Bronchial epithelial cell (primary cell): ENCODE data around the gene PABPN1L. TPM values are rescaled to one million over a fixed set of nuclear protein-coding genes. Genes with fewer than 3 reads are reported as not detected.
A peak's percentile ranks its signal among the peaks of the same experiment; 100 is the strongest.

Source experiments
- DNase-seq: peaks from one replicate; pipeline ENCODE4 v3.0.0-alpha.2; 2010; ENCODE audit warnings: low read depth
- FAIRE-seq: peaks from 2 replicates; lab custom pipeline; 2011; peaks lifted over from hg19 to GRCh38; lab: Jason Lieb, UNC
- H3K27me3 ChIP-seq: 2 replicates; pipeline ENCODE4 v1.5.1; 2011; ENCODE audit warnings: low read length; ENCODE audit not compliant: control insufficient read depth, insufficient read depth
- H3K36me3 ChIP-seq: 2 replicates; pipeline ENCODE4 v1.5.1; 2011; ENCODE audit warnings: low read length; ENCODE audit not compliant: control insufficient read depth, insufficient read depth
- H3K4me3 ChIP-seq: 2 replicates; pipeline ENCODE4 v1.5.1; 2011; ENCODE audit warnings: mild to moderate bottlenecking, low read depth, low read length, control low read depth
- total RNA-seq: library from RNA; depleted of rRNA; stranded (reverse); fragments of >200 nt; gene quantifications from 2 replicates; pipeline ENCODE4 v1.2.1, GENCODE V29; 2014
- TF ChIP-seq, protein P1 (sequence below): IDR thresholded peaks from 2 replicates; pipeline ENCODE4 v1.5.1; 2011; ENCODE audit warnings: mild to moderate bottlenecking, moderate library complexity, low read length, control low read depth, inconsistent platforms; ENCODE audit not compliant: insufficient read depth, severe bottlenecking

Gene PABPN1L
- total RNA-seq, 1 donor from 2014 or later = not detected

DNA sequence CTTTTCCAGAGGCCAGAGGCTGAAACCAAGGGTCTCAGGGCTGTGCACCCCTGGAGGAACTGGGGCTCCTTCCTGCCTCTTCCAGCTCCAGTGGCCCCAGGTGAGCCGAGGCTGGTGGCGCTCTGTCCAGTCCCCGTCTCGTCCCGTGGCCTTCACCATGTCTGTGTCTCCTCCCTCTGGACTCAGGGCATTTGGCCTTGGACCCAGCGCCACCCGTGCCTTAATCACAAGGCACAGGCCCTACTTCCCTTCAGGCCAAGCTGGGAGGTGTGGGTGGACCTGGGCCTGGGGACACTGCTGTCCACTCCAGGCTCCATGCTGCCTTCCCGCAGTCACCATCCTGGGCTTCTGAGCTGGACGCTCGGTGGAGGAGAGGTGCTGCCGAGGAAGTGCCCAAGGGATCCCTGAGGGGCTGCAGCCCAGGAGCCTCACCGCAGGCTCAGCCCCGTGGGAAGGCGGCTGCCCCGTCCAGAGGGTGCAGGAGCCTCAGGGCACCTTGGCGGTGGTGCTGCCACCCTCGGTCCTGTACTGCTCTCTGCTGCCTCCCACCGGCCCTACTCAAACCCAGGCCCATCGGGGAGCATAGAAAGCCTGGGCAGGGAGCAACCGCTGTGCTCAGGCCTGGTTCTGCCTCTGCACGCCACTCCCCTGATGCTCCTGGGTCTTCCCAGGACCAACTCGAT is 45.2 kb downstream of the PABPN1L start:
- DNase-seq (no peak), FAIRE-seq (no peak)
- Histone ChIP-seq H3K36me3 (peaks cover 12% of the 10 kb centered on the region), H3K27me3 (no peaks in the 10 kb centered on the region), H3K4me3 (no peak overlapping the region)
- TF ChIP-seq, protein P1, sequence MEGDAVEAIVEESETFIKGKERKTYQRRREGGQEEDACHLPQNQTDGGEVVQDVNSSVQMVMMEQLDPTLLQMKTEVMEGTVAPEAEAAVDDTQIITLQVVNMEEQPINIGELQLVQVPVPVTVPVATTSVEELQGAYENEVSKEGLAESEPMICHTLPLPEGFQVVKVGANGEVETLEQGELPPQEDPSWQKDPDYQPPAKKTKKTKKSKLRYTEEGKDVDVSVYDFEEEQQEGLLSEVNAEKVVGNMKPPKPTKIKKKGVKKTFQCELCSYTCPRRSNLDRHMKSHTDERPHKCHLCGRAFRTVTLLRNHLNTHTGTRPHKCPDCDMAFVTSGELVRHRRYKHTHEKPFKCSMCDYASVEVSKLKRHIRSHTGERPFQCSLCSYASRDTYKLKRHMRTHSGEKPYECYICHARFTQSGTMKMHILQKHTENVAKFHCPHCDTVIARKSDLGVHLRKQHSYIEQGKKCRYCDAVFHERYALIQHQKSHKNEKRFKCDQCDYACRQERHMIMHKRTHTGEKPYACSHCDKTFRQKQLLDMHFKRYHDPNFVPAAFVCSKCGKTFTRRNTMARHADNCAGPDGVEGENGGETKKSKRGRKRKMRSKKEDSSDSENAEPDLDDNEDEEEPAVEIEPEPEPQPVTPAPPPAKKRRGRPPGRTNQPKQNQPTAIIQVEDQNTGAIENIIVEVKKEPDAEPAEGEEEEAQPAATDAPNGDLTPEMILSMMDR = no peak

DNA sequence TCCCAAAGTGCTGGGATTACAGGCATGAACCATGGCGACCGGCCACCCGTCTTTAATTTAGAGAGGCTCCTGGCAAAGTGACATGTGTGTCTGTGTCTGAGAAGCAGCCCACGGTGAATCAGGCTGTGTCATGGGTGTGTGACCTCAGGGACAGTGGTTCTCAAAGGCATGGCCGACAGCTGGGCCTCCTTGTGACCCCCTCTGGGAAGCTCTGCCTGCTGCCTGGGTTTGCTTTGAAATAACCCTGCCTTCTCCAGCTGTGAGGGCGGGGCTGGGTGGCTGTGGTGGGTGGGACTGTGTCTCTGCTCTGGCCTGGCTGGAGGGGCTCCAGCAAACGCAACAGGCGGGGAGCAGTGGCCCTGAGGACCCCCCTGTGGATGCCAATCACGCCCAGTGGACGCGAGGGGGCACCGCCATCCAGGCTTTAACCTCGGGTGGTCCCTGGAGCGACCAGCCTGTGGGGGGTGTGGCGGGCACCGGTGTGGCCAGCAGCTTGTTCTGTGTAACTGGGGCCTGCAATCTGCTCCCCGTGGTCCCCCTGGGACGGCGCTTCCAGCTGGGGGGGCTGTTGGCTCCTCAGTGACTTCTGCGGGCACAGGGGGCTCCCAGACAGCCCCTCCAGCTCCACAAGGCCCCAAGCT is 46.0 kb downstream of the PABPN1L start:
- Histone ChIP-seq H3K36me3 (peaks cover 12% of the 10 kb centered on the region), H3K4me3 (no peak overlapping the region), H3K27me3 (no peaks in the 10 kb centered on the region)
- TF ChIP-seq, protein P1 = no peak
- no peak for FAIRE-seq
- no peak for DNase-seq

DNA sequence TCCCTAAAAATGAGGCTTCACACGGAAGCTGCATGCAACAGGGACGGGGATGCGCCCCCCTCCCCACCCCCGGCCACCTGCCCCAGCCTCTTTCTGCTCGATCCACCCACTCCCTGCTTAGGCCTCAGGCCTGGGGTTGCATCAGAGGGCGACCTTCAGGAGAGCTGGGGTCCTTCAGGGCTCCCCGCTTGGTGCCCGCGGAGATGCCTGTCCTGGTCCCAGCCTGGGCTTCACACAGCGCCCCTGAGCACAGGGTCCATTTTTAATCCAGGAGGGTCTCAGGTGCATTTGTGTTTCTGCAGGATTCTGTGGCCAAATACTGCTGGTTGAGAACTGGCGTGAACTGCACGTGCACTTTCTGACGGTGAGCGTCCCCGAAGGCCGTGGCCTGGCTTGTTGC is 47.3 kb downstream of the PABPN1L start:
- H3K4me3 ChIP-seq = no peak overlapping the region
- DNase-seq = no peak
- peaks cover 8% of the 10 kb centered on the region for H3K36me3 ChIP-seq
- TF ChIP-seq, protein P1 = no peak
- H3K27me3 ChIP-seq = no peaks in the 10 kb centered on the region
- no peak for FAIRE-seq

DNA sequence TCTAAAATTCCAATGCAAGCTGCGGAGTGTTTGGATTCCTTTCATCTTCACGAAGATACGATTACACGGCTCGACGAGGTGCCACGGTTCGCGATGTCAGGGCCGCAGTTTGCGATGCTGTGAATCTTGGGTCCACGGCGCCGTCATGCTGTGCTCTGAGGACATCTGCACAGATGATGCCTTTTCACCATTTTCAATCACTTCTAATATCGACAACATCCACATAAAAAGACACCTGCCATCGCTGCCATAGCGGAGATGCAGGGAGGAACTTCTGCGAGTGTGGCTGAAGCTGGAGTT is 47.9 kb downstream of the PABPN1L start:
- no peak for DNase-seq
- FAIRE-seq = no peak
- TF ChIP-seq, protein P1 = no peak

DNA sequence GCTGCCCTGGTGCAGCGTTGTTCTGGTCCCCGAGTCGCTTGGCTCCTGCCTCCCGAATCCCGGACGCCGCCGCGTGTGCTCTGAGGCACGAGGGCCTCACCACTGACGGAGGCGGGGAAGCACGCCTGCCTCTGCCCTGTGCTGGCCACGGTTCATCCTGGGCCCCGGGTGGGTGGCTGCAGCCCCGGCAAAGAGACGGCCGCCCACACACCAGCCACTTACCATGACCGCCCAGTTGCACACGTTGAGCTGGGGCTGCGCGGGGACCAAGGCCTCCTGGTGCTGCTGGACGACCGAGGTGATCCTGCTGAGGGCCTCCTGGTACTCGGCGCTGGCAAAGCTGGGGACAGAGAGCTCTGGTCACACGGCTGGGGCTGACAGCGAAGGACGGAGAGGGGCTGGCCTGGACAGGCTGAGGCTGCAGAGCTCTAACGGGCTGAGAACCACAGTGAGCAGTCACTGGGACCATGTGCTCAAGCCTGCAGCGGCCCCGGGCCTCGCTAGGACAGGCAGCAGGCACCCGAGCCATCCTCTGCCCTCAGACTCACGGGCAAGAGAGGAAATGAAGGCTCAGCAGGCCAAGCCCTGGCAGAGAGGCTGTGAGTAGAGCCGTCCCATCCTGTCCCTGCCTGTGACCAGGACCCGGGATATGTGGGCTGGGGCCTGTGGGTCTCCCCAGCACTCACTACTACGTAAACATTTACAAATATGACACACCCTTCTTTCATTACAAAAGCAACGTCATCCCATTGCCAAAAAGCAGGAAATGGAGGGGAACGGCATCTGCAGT is 48.5 kb downstream of the PABPN1L start:
- H3K27me3 ChIP-seq = no peaks in the 10 kb centered on the region
- DNase-seq (peak; percentile 52), FAIRE-seq (no peak)
- no peak overlapping the region for H3K4me3 ChIP-seq
- TF ChIP-seq, protein P1 = no peak
- H3K36me3 ChIP-seq = peaks cover 7% of the 10 kb centered on the region

More for the DNA sequence above, 47.9 kb downstream of the PABPN1L start:
- H3K4me3 ChIP-seq = no peak overlapping the region
- H3K36me3 ChIP-seq = peaks cover 7% of the 10 kb centered on the region
- H3K27me3 ChIP-seq = no peaks in the 10 kb centered on the region
